SK-N-SH treated with all-trans-retinoic acid at 6 μM for 48 hours (cell line): ENCODE results near the gene ANKRD33B.

ENCODE experiments used
- ATAC-seq: fragments of 200-7000 bp; cut with Tn5 transposase; 3 replicates; pipeline ENCODE4 v1.9.1; 2020; ENCODE audit warnings: mild to moderate bottlenecking, moderate library complexity
- ARNTL ChIP-seq: fragments of 450-650 bp; formaldehyde crosslinking; IDR thresholded peaks from 2 replicates; pipeline ENCODE4 v1.5.0; 2020; ENCODE audit warnings: low read depth, mild to moderate bottlenecking, moderate library complexity, borderline replicate concordance
- BACH2 ChIP-seq: fragments of 250-450 bp; sonication (Bioruptor Pico); IDR thresholded peaks from 2 replicates; pipeline ENCODE4 v1.9.0; 2021; ENCODE audit warnings: mild to moderate bottlenecking, borderline replicate concordance
- CSDC2 ChIP-seq: fragments of 250-450 bp; sonication (Bioruptor Pico); IDR thresholded peaks from 2 replicates; pipeline ENCODE4 v1.5.0; 2020; ENCODE audit warnings: mild to moderate bottlenecking, moderate library complexity
- ESRRG ChIP-seq: fragments of 250-450 bp; sonication (Bioruptor Pico); IDR thresholded peaks from 2 replicates; pipeline ENCODE4 v1.6.1; 2021; ENCODE audit warnings: mild to moderate bottlenecking
- GLIS3 ChIP-seq: fragments of 250-450 bp; sonication (Bioruptor Pico); IDR thresholded peaks from 2 replicates; pipeline ENCODE4 v1.5.0; 2020; ENCODE audit warnings: mild to moderate bottlenecking, moderate library complexity
- ISL1 ChIP-seq: fragments of 250-450 bp; sonication (Bioruptor Pico); IDR thresholded peaks from 2 replicates; pipeline ENCODE4 v2.1.2; 2022; ENCODE audit warnings: mild to moderate bottlenecking, moderate library complexity
- OSR1 ChIP-seq: fragments of 250-450 bp; sonication (Bioruptor Pico); IDR thresholded peaks from 2 replicates; pipeline ENCODE4 v1.8.0; 2022; ENCODE audit warnings: moderate library complexity, mild to moderate bottlenecking, inconsistent platforms
- PPARA ChIP-seq: fragments of 250-450 bp; sonication (Bioruptor Pico); IDR thresholded peaks from 2 replicates; pipeline ENCODE4 v1.5.0; 2020; ENCODE audit warnings: mild to moderate bottlenecking, borderline replicate concordance
- RARB ChIP-seq: fragments of 250-450 bp; sonication (Bioruptor Pico); IDR thresholded peaks from 2 replicates; pipeline ENCODE4 v1.8.0; 2021; ENCODE audit warnings: mild to moderate bottlenecking, moderate library complexity
- SNAI2 ChIP-seq: fragments of 250-450 bp; sonication (Bioruptor Pico); IDR thresholded peaks from 2 replicates; pipeline ENCODE4 v1.5.0; 2020; ENCODE audit warnings: mild to moderate bottlenecking, moderate library complexity
- TCF4 ChIP-seq: fragments of 250-450 bp; sonication (Bioruptor Pico); IDR thresholded peaks from 2 replicates; pipeline ENCODE4 v1.8.0; 2021; ENCODE audit warnings: mild to moderate bottlenecking, moderate library complexity, borderline replicate concordance
- TOX ChIP-seq: fragments of 250-450 bp; sonication (Bioruptor Pico); IDR thresholded peaks from 2 replicates; pipeline ENCODE4 v1.8.0; 2021; ENCODE audit warnings: mild to moderate bottlenecking, moderate library complexity, borderline replicate concordance
- ZC3H10 ChIP-seq: fragments of 250-450 bp; sonication (Bioruptor Pico); IDR thresholded peaks from 2 replicates; pipeline ENCODE4 v1.5.1; 2021; ENCODE audit warnings: mild to moderate bottlenecking, moderate library complexity
- ZFP3 ChIP-seq: fragments of 250-450 bp; sonication (Bioruptor Pico); IDR thresholded peaks from 2 replicates; pipeline ENCODE4 v1.5.0; 2020; ENCODE audit warnings: mild to moderate bottlenecking, moderate library complexity
- ZFP30 ChIP-seq: fragments of 450-650 bp; formaldehyde crosslinking; IDR thresholded peaks from 2 replicates; pipeline ENCODE4 v1.5.0; 2022; ENCODE audit warnings: mild to moderate bottlenecking, moderate library complexity
- ZNF565 ChIP-seq: fragments of 450-650 bp; formaldehyde crosslinking; conservative IDR thresholded peaks from 2 replicates; pipeline ENCODE4 v1.5.0; 2020; ENCODE audit warnings: low read depth, mild to moderate bottlenecking, moderate library complexity
- ZNF70 ChIP-seq: fragments of 450-650 bp; formaldehyde crosslinking; IDR thresholded peaks from 2 replicates; pipeline ENCODE4 v1.5.0; 2020; ENCODE audit warnings: mild to moderate bottlenecking, moderate library complexity
- ZNF8 ChIP-seq: fragments of 450-650 bp; formaldehyde crosslinking; IDR thresholded peaks from 2 replicates; pipeline ENCODE4 v1.5.0; 2020; ENCODE audit warnings: mild to moderate bottlenecking, moderate library complexity
- TF ChIP-seq, protein P1 (sequence below): fragments of 250-450 bp; sonication (Bioruptor Pico); IDR thresholded peaks from 2 replicates; pipeline ENCODE4 v1.8.0; 2020; ENCODE audit warnings: mild to moderate bottlenecking, moderate library complexity, borderline replicate concordance
- TF ChIP-seq, protein P2 (sequence below): fragments of 250-450 bp; sonication (Bioruptor Pico); IDR thresholded peaks from 2 replicates; pipeline ENCODE4 v1.5.1; 2020; ENCODE audit warnings: low read depth, mild to moderate bottlenecking, moderate library complexity
- TF ChIP-seq, protein P3 (sequence below): fragments of 250-450 bp; sonication (Bioruptor Pico); IDR thresholded peaks from 2 replicates; pipeline ENCODE4 v1.5.0; 2020; ENCODE audit warnings: mild to moderate bottlenecking, moderate library complexity
- TF ChIP-seq, protein P4 (sequence below): fragments of 250-450 bp; sonication (Bioruptor Pico); IDR thresholded peaks from 2 replicates; pipeline ENCODE4 v1.8.0; 2021; ENCODE audit warnings: low read depth, mild to moderate bottlenecking, moderate library complexity, borderline replicate concordance

ANKRD33B gene

DNA sequence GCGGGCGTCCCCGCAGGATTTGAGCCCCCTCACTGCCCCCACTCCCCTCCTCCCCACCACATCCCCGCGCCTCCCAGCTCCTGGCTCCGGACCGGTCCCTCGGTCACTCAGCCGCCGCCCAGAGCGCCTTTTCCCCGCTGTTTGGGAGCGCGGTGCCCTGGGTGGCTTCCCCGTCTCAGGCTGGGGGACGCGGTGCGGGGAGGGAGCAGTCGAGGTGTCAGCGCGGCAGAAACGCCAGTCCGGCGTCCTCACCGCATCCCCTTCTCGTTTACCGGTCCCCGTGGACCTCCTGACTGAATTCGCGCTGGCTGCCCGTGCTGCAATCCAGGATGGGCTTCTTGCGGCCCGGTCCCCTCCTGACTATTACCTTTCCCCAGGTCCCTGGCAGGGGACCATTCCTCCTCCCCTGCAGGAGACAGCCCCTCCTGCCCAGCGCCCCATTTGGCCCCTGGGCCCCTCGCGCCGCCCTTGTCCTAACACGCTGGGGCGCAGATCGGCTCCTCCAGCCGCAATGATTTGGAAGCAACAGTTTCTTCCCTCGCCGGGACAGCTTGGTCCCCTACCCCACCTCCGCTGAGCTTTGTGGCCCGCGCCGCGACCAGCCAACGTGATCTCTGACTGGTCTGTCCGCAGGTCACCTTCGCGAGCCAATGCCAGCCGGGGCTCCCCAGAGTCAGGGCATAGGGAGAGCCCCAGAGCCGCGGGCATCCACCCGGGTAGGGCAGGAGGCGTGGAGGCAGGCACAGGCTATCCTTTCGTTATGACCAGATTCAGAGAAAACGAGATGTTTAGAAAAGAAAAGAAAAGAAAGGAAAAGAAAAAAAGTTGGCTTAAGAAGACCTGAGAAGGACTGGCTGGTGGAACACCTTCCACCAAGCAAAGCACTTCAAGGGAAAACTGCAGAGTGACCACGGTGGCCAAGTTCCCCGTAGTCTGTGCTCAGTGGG lies 1.2 kb downstream of the ANKRD33B start (continued):
- no peak for TF ChIP-seq BACH2 (CRISPR knock-in tag)
- no peak for TF ChIP-seq ZFP3 (CRISPR knock-in tag)
- no peak for TF ChIP-seq ESRRG (CRISPR knock-in tag)

DNA sequence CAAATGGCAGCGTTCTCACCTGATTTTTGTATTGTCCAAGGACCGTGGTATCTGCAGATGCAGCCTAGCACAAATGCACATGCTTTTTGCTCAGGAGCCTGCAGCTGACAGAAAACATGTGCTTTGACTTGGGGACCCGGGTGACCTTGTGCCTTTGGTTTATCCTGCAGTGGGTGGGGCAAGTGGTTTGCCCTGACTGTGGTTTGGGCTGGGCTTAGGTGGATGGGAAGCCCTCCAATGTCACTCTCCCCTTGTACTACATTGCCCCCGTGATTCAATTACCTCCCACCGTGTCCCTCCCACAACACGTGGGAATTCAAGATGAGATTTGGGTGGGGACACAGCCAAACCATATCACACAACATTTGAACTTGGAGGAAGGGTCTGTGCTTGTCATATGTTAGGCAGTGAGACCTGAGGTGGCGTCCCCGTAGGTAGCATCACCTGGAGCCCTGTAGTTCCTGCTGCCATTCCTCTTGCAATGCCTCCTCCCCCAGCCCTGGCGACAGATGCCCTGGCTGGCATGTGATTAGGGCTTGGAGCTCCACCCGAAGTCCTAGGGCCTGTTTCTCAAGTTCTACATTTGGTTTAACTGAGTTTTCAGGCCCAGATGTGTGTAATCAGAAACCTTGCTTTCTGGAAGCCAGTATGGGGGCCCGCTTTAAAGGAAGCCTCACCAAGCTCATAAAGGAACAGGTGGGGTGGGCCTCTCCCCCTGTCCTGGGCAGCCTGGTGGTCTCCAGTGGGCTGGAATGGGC lies 2.1 kb downstream of the ANKRD33B start:
- TF ChIP-seq GLIS3 (CRISPR knock-in tag) = no peak
- TF ChIP-seq CSDC2 (CRISPR knock-in tag) = no peak
- TF ChIP-seq ZFP30 (CRISPR knock-in tag) = no peak
- TF ChIP-seq, protein P1, sequence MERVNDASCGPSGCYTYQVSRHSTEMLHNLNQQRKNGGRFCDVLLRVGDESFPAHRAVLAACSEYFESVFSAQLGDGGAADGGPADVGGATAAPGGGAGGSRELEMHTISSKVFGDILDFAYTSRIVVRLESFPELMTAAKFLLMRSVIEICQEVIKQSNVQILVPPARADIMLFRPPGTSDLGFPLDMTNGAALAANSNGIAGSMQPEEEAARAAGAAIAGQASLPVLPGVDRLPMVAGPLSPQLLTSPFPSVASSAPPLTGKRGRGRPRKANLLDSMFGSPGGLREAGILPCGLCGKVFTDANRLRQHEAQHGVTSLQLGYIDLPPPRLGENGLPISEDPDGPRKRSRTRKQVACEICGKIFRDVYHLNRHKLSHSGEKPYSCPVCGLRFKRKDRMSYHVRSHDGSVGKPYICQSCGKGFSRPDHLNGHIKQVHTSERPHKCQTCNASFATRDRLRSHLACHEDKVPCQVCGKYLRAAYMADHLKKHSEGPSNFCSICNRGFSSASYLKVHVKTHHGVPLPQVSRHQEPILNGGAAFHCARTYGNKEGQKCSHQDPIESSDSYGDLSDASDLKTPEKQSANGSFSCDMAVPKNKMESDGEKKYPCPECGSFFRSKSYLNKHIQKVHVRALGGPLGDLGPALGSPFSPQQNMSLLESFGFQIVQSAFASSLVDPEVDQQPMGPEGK (CRISPR knock-in tag) = no peak
- TF ChIP-seq ISL1 = no peak
- no peak for TF ChIP-seq BACH2 (CRISPR knock-in tag)
- TF ChIP-seq, protein P2, sequence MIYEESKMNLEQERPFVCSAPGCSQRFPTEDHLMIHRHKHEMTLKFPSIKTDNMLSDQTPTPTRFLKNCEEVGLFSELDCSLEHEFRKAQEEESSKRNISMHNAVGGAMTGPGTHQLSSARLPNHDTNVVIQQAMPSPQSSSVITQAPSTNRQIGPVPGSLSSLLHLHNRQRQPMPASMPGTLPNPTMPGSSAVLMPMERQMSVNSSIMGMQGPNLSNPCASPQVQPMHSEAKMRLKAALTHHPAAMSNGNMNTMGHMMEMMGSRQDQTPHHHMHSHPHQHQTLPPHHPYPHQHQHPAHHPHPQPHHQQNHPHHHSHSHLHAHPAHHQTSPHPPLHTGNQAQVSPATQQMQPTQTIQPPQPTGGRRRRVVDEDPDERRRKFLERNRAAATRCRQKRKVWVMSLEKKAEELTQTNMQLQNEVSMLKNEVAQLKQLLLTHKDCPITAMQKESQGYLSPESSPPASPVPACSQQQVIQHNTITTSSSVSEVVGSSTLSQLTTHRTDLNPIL = no peak
- no peak for TF ChIP-seq ZNF70 (CRISPR knock-in tag)
- TF ChIP-seq TOX = no peak
- no peak for TF ChIP-seq SNAI2 (CRISPR knock-in tag)
- TF ChIP-seq, protein P3, sequence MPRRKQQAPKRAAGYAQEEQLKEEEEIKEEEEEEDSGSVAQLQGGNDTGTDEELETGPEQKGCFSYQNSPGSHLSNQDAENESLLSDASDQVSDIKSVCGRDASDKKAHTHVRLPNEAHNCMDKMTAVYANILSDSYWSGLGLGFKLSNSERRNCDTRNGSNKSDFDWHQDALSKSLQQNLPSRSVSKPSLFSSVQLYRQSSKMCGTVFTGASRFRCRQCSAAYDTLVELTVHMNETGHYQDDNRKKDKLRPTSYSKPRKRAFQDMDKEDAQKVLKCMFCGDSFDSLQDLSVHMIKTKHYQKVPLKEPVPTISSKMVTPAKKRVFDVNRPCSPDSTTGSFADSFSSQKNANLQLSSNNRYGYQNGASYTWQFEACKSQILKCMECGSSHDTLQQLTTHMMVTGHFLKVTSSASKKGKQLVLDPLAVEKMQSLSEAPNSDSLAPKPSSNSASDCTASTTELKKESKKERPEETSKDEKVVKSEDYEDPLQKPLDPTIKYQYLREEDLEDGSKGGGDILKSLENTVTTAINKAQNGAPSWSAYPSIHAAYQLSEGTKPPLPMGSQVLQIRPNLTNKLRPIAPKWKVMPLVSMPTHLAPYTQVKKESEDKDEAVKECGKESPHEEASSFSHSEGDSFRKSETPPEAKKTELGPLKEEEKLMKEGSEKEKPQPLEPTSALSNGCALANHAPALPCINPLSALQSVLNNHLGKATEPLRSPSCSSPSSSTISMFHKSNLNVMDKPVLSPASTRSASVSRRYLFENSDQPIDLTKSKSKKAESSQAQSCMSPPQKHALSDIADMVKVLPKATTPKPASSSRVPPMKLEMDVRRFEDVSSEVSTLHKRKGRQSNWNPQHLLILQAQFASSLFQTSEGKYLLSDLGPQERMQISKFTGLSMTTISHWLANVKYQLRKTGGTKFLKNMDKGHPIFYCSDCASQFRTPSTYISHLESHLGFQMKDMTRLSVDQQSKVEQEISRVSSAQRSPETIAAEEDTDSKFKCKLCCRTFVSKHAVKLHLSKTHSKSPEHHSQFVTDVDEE (CRISPR knock-in tag) = no peak
- TF ChIP-seq, protein P4, sequence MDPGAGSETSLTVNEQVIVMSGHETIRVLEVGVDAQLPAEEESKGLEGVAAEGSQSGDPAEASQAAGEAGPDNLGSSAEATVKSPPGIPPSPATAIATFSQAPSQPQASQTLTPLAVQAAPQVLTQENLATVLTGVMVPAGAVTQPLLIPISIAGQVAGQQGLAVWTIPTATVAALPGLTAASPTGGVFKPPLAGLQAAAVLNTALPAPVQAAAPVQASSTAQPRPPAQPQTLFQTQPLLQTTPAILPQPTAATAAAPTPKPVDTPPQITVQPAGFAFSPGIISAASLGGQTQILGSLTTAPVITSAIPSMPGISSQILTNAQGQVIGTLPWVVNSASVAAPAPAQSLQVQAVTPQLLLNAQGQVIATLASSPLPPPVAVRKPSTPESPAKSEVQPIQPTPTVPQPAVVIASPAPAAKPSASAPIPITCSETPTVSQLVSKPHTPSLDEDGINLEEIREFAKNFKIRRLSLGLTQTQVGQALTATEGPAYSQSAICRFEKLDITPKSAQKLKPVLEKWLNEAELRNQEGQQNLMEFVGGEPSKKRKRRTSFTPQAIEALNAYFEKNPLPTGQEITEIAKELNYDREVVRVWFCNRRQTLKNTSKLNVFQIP = no peak
- TF ChIP-seq ZNF8 (CRISPR knock-in tag) = no peak
- no peak for TF ChIP-seq ARNTL (CRISPR knock-in tag)
- TF ChIP-seq ZNF565 (CRISPR knock-in tag) = no peak
- no peak for ATAC-seq

DNA sequence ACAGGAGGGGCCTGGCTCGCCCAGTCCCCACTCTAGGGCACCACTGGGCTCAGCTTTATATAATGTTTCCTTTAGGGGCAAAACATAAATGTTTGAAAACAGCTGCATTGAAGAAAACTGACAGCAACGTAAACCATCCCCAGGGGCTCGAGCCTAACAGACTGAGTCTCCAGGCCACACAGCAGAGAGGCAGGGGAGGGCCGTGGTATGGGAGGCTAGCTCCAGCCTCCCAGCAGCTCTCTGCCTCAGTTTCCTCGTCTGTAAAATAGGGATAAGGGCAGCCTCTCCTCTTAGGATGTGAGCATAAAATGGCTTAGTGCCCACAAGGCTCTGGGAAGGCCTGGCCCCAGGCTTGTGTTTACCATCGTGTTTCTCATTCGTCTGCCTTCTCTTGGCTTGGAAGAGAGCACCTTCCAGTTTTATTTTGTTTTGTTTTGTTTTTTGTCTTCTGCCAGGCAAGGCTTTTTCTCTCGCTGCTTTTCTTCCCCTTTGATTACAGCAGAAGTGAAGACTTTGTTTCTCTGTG lies 2.7 kb downstream of the ANKRD33B start:
- TF ChIP-seq RARB (CRISPR knock-in tag) = no peak
- TF ChIP-seq PPARA (CRISPR knock-in tag) = no peak
- no peak for TF ChIP-seq ZNF8 (CRISPR knock-in tag)
- no peak for TF ChIP-seq TOX
- TF ChIP-seq ZC3H10 (CRISPR knock-in tag) = no peak
- no peak for TF ChIP-seq ZFP3 (CRISPR knock-in tag)
- TF ChIP-seq GLIS3 (CRISPR knock-in tag) = no peak
- no peak for TF ChIP-seq SNAI2 (CRISPR knock-in tag)
- TF ChIP-seq, protein P3 (CRISPR knock-in tag) = no peak
- no peak for TF ChIP-seq OSR1 (CRISPR knock-in tag)
- no peak for TF ChIP-seq CSDC2 (CRISPR knock-in tag)
- TF ChIP-seq ZNF70 (CRISPR knock-in tag) = no peak
- TF ChIP-seq ZFP30 (CRISPR knock-in tag) = no peak
- TF ChIP-seq ESRRG (CRISPR knock-in tag) = no peak
- no peak for TF ChIP-seq TCF4 (CRISPR knock-in tag)
- TF ChIP-seq ISL1 = no peak
- ATAC-seq = no peak
